Thoracic aorta (tissue), 2 donors: ENCODE measurements around the gene KAT6B. TPM values are rescaled to one million over a fixed set of nuclear protein-coding genes. Genes with fewer than 3 reads are reported as not detected.
"Not testable (repeated sequence)": the region's sequence is repeated elsewhere in the genome, so short reads cannot be mapped to it uniquely, and the experiment has no call there.

ENCODE experiments used
- ATAC-seq: fragments of 150-250 bp; one replicate; pipeline ENCODE4 v1.8.0; 2017; ENCODE audit warnings: low read depth; ENCODE audit not compliant: insufficient number of reproducible peaks, low FRiP score
- DNase-seq: peaks from one replicate; pipeline ENCODE4 v3.0.0-alpha.2; 2020; ENCODE audit warnings: low spot score
- H3K27ac ChIP-seq, 2 donors: fragments of 200-600 bp; sonication (generic); 1 replicate in 1 of 2; 2 replicates in 1 of 2; pipeline ENCODE4 v1.5.1; 2016; ENCODE audit warnings: mild to moderate bottlenecking in 2 of 2, moderate library complexity in 2 of 2
- H3K27me3 ChIP-seq: fragments of 200-600 bp; sonication (generic); replicated peaks from 2 replicates; pipeline ENCODE4 v1.6.0; 2016; ENCODE audit warnings: mild to moderate bottlenecking; ENCODE audit not compliant: insufficient read depth
- H3K36me3 ChIP-seq: fragments of 200-600 bp; sonication (generic); one replicate; pipeline ENCODE4 v1.5.1; 2016
- H3K4me1 ChIP-seq, 2 donors: fragments of 200-600 bp; sonication (generic); 1 replicate in 1 of 2; 2 replicates in 1 of 2; pipeline versions ENCODE4 v1.5.1 to v1.6.0; 2016; ENCODE audit warnings: low read depth in 2 of 2, mild to moderate bottlenecking in 1 of 2; ENCODE audit not compliant: control insufficient read depth in 1 of 2
- H3K4me3 ChIP-seq: fragments of 200-600 bp; sonication (generic); 2 replicates; pipeline ENCODE4 v1.5.1; 2016; ENCODE audit warnings: mild to moderate bottlenecking
- H3K9me3 ChIP-seq: fragments of 200-600 bp; sonication (generic); 2 replicates; pipeline ENCODE4 v1.5.1; 2016
- total RNA-seq, 2 donors: library from RNA; depleted of rRNA; stranded (reverse); fragments of >200 nt; gene quantifications; one replicate each; pipeline versions ENCODE4 v1.1.0 to v1.2.3, GENCODE V29; 2016
- TF ChIP-seq, protein P1 (sequence below): fragments of 200-600 bp; sonication (generic); IDR thresholded peaks from one replicate; pipeline ENCODE4 v1.5.1; 2019; ENCODE audit warnings: antibody characterized with exemption

KAT6B gene
- total RNA-seq, 2 donors from 2014 or later: 38.4 to 46.9 TPM

- DNase-seq: no peak
These were observed 66.4 kb downstream of the KAT6B start for GRCh38 chr10:74892839-74893238.

DNA sequence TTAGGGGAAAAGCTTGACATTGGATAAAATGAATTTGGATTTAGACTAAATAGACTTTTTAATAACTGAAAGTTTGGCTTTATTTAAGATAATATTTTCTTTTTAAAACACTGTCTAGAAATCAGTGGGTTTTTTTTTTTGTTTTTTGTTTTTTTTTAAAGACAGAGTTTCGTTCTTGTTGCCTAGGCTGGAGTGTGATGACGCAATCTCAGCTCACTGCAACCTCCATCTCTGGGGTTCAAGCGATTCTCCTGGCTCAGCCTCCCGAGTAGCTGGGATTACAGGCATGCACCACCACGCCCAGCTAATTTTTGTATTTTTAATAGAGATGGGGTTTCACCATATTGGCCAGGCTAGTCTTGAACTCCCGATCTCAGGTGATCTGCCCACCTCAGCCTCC lies 66.9 kb downstream of the KAT6B start:
- H3K4me1 ChIP-seq: peaks cover 10 to 35% of the 10 kb centered on the region in 2 donors
- H3K9me3 ChIP-seq, ATAC-seq, H3K36me3 ChIP-seq, DNase-seq, H3K27me3 ChIP-seq, H3K27ac ChIP-seq, H3K4me3 ChIP-seq: not testable (repeated sequence)

More at GRCh38 chr10:74892839-74893238, 66.4 kb downstream of the KAT6B start:
- ATAC-seq: no peak
- Histone ChIP-seq H3K9me3 (no peaks in the 10 kb centered on the region), H3K27me3 (no peaks in the 10 kb centered on the region), H3K4me1 (peaks cover 10 to 32% of the 10 kb centered on the region in 2 donors), H3K36me3 (no peaks in the 10 kb centered on the region), H3K27ac (no peak overlapping the region), H3K4me3 (no peak overlapping the region)
- TF ChIP-seq, protein P1, sequence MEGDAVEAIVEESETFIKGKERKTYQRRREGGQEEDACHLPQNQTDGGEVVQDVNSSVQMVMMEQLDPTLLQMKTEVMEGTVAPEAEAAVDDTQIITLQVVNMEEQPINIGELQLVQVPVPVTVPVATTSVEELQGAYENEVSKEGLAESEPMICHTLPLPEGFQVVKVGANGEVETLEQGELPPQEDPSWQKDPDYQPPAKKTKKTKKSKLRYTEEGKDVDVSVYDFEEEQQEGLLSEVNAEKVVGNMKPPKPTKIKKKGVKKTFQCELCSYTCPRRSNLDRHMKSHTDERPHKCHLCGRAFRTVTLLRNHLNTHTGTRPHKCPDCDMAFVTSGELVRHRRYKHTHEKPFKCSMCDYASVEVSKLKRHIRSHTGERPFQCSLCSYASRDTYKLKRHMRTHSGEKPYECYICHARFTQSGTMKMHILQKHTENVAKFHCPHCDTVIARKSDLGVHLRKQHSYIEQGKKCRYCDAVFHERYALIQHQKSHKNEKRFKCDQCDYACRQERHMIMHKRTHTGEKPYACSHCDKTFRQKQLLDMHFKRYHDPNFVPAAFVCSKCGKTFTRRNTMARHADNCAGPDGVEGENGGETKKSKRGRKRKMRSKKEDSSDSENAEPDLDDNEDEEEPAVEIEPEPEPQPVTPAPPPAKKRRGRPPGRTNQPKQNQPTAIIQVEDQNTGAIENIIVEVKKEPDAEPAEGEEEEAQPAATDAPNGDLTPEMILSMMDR: no peak

- ATAC-seq (no peak), DNase-seq (no peak)
- H3K27ac ChIP-seq: no peak overlapping the region
- H3K36me3 ChIP-seq: no peaks in the 10 kb centered on the region
- no peak overlapping the region for H3K4me3 ChIP-seq
- H3K27me3 ChIP-seq: no peaks in the 10 kb centered on the region
- TF ChIP-seq, protein P1: no peak
- peaks cover 0 to 23% of the 10 kb centered on the region in 2 donors for H3K4me1 ChIP-seq
- no peaks in the 10 kb centered on the region for H3K9me3 ChIP-seq
These were observed 70.6 kb downstream of the KAT6B start for GRCh38 chr10:74896788-74897527.

DNA sequence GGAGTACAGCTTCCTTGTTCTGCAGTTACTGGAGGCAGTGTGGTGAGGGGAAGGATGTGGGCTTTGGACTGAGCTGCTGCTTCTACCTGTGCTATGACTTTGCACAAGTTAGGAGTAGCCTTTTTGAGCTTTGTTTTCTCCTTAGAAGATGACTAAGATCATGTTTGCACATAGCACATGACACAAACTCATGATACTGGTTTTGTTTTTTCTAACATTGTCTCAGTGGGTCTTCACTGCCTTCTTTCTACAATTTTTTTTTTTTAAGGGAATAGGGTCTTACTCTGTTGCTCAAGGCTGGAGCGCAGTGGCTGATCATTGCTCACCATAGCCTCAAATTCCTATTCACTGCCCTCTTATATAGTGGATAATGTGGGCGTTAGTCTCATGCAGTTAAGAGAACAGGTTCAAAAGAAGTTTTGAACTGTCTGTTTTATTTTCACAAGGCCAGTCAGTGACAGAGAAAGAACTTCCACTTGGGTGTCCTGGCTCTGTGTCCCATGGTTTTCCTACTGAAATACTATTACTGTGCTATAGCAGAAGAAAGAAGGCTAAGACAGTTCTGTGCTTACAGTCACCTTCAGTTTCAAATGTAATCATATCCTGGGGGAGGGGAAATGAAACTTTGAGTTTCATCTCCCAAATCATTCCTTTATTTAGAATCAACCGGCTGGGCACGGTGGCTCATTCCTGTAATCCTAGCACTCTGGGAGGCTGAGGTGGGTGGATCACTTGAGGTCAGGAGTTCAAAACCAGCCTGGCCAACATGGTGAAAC lies 72.0 kb downstream of the KAT6B start:
- ATAC-seq (no peak), DNase-seq (no peak)
- Histone ChIP-seq H3K27ac (no peak overlapping the region), H3K36me3 (no peaks in the 10 kb centered on the region), H3K9me3 (no peaks in the 10 kb centered on the region), H3K4me1 (peaks cover 0 to 23% of the 10 kb centered on the region in 2 donors), H3K27me3 (no peaks in the 10 kb centered on the region), H3K4me3 (no peak overlapping the region)
- TF ChIP-seq, protein P1: no peak

DNA sequence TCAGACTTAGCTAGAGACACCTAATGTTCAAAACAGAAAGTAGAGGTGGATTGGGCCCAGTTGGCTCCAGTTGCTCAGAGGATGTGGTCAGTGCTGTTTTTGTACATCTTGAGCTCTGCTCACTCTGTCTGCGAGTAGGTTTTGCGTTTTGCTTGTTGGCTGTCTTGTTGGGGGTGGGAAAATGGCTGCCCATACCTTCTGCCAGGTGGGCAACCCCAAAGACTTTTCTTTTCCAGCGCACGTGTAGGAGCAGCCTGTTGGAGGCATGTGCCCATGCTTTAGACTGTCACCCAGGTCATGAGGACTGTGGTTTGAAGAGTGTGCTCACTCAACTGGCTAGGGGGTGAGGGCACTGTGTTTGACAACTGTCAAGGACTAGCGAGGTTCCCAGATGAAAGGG lies 73.9 kb downstream of the KAT6B start:
- no peak overlapping the region for H3K27ac ChIP-seq
- DNase-seq (no peak), ATAC-seq (no peak)
- H3K27me3 ChIP-seq: no peaks in the 10 kb centered on the region
- H3K4me1 ChIP-seq: peaks cover 0 to 23% of the 10 kb centered on the region in 2 donors
- TF ChIP-seq, protein P1: no peak
- no peaks in the 10 kb centered on the region for H3K9me3 ChIP-seq
- no peak overlapping the region for H3K4me3 ChIP-seq
- H3K36me3 ChIP-seq: no peaks in the 10 kb centered on the region
